SK-N-SH treated with all-trans-retinoic acid at 6 μM for 48 hours (cell line): ENCODE data around the gene GPRIN1.

Source experiments
- ARNTL ChIP-seq: fragments of 450-650 bp; formaldehyde crosslinking; IDR thresholded peaks from 2 replicates; pipeline ENCODE4 v1.5.0; 2020; ENCODE audit warnings: low read depth, mild to moderate bottlenecking, moderate library complexity, borderline replicate concordance
- CREB5 ChIP-seq: fragments of 250-450 bp; sonication (Bioruptor Pico); IDR thresholded peaks from 2 replicates; pipeline ENCODE4 v1.5.1; 2020; ENCODE audit warnings: low read depth, mild to moderate bottlenecking, moderate library complexity
- CSDC2 ChIP-seq: fragments of 250-450 bp; sonication (Bioruptor Pico); IDR thresholded peaks from 2 replicates; pipeline ENCODE4 v1.5.0; 2020; ENCODE audit warnings: mild to moderate bottlenecking, moderate library complexity
- OSR1 ChIP-seq: fragments of 250-450 bp; sonication (Bioruptor Pico); IDR thresholded peaks from 2 replicates; pipeline ENCODE4 v1.8.0; 2022; ENCODE audit warnings: moderate library complexity, mild to moderate bottlenecking, inconsistent platforms
- PATZ1 ChIP-seq: fragments of 250-450 bp; sonication (Bioruptor Pico); IDR thresholded peaks from 2 replicates; pipeline ENCODE4 v1.8.0; 2020; ENCODE audit warnings: mild to moderate bottlenecking, moderate library complexity, borderline replicate concordance
- RARB ChIP-seq: fragments of 250-450 bp; sonication (Bioruptor Pico); IDR thresholded peaks from 2 replicates; pipeline ENCODE4 v1.8.0; 2021; ENCODE audit warnings: mild to moderate bottlenecking, moderate library complexity
- ZC3H10 ChIP-seq: fragments of 250-450 bp; sonication (Bioruptor Pico); IDR thresholded peaks from 2 replicates; pipeline ENCODE4 v1.5.1; 2021; ENCODE audit warnings: mild to moderate bottlenecking, moderate library complexity
- ZFP3 ChIP-seq: fragments of 250-450 bp; sonication (Bioruptor Pico); IDR thresholded peaks from 2 replicates; pipeline ENCODE4 v1.5.0; 2020; ENCODE audit warnings: mild to moderate bottlenecking, moderate library complexity
- ZFP30 ChIP-seq: fragments of 450-650 bp; formaldehyde crosslinking; IDR thresholded peaks from 2 replicates; pipeline ENCODE4 v1.5.0; 2022; ENCODE audit warnings: mild to moderate bottlenecking, moderate library complexity
- ZNF8 ChIP-seq: fragments of 450-650 bp; formaldehyde crosslinking; IDR thresholded peaks from 2 replicates; pipeline ENCODE4 v1.5.0; 2020; ENCODE audit warnings: mild to moderate bottlenecking, moderate library complexity

- TF ChIP-seq ZNF8 (CRISPR knock-in tag) (no peak), ZFP3 (CRISPR knock-in tag) (no peak), CSDC2 (CRISPR knock-in tag) (no peak), PATZ1 (CRISPR knock-in tag) (no peak), ARNTL (CRISPR knock-in tag) (no peak), ZC3H10 (CRISPR knock-in tag) (no peak), RARB (CRISPR knock-in tag) (no peak), OSR1 (CRISPR knock-in tag) (no peak), CREB5 (CRISPR knock-in tag) (no peak), ZFP30 (no peak)
Observed at GRCh38 chr5:176654856-176655255, 44.9 kb upstream of the GPRIN1 start.
